BLaER1 (cell line): ENCODE data around the gene TMPRSS5.

Experiments
- H3K27ac ChIP-seq: shearing (Covaris generic); formaldehyde crosslinking; 2 replicates; pipeline ENCODE4 v1.8.1; 2022
- H3K27me3 ChIP-seq: shearing (Covaris generic); formaldehyde crosslinking; 2 replicates; pipeline ENCODE4 v1.8.1; 2022
- H3K36me3 ChIP-seq: shearing (Covaris generic); formaldehyde crosslinking; 2 replicates; pipeline ENCODE4 v1.8.1; 2022
- H3K4me1 ChIP-seq: shearing (Covaris generic); formaldehyde crosslinking; 2 replicates; pipeline ENCODE4 v1.8.1; 2022
- H3K4me2 ChIP-seq: shearing (Covaris generic); formaldehyde crosslinking; 2 replicates; pipeline ENCODE4 v1.8.1; 2022
- H3K4me3 ChIP-seq: shearing (Covaris generic); formaldehyde crosslinking; 2 replicates; pipeline ENCODE4 v1.8.1; 2022
- H3K9ac ChIP-seq: shearing (Covaris generic); formaldehyde crosslinking; 2 replicates; pipeline ENCODE4 v1.8.1; 2022
- H3K9me3 ChIP-seq: shearing (Covaris generic); formaldehyde crosslinking; 2 replicates; pipeline ENCODE4 v1.8.1; 2022
- H4K20me1 ChIP-seq: shearing (Covaris generic); formaldehyde crosslinking; 2 replicates; pipeline ENCODE4 v1.8.1; 2022
- Cebpa-rat ChIP-seq: shearing (Covaris generic); IDR thresholded peaks from 2 replicates; pipeline ENCODE4 v1.8.1; 2022

The TMPRSS5 gene

DNA sequence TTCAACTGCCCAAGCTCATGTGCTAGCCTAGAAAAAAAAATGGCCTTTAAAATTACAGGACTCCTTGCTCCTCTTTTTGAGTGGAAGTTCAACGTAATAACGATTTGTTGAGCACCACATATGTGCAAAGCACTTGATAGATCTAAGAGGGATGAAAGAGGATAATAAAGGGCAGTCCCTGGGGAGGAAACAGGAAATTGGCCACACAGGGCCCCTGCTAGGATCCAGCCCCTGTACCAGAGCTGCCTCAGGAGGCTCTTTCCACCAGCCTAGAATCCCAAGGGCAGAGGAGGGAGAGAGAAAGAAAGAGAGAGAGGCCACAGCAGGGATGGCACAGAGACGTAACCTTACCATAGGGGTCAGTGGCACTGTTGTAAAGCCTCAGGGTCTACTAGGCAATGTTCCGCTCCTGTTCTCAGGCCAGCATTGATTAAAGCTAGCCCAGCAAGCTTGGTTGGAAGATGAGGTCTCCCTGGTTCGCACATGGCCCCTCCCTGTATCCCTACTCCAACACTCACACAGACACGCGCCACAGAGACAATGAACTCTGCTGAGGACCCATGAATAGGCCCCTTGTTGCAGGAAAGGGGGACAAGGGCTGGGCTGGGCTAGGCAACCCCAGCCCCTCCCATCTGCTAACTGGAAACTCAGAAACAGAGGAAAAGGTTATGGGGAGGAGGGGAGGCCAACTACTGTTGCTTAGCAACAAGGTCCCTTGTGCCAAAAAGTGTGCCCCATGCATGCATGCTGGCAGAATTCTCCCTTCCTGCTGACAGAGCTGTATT, at the start of gene TMPRSS5:
TSS of gene TMPRSS5 (minus strand) at position 438 of the 785 bp plus-strand sequence. CDS start at position 354, 84 bp downstream.
- peak within 1 kb of the TSS; percentile 8; the same call in 1 of the 2 replicates for H3K27ac ChIP-seq
- H3K4me3 ChIP-seq = no peak within 1 kb of the TSS
- H3K36me3 ChIP-seq = no peaks in the 10 kb centered on the region
- peaks cover 21% of the 10 kb centered on the region for H3K9me3 ChIP-seq
- TF ChIP-seq Cebpa-rat = no peak
- H3K27me3 ChIP-seq = no peaks in the 10 kb centered on the region
- H3K4me2 ChIP-seq = peak within 1 kb of the TSS; percentile 70
- H3K4me1 ChIP-seq = peaks cover 17% of the 10 kb centered on the region
- no peaks in the 10 kb centered on the region for H4K20me1 ChIP-seq
- no peak within 1 kb of the TSS for H3K9ac ChIP-seq

DNA sequence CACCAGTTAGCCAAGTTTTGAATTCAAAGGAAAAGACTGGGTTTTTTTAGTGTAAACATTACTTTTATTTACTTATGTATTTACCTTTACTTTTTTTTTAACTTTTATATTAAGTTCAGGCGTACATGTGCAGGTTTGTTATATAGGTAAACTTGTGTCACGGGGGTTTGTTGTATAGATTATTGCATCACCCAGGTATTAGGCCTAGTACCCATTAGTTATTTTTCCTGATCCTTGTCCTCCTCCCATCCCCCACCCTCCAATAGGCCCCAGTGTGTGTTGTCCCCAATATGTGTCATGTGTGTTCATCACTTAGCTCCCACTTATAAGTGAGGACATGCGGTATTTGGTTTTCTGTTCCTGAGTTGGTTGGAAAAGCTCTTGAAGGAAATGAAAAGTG, 46.8 kb upstream of the TMPRSS5 start:
- no peaks in the 10 kb centered on the region for H3K27me3 ChIP-seq
- no peak overlapping the region for H3K27ac ChIP-seq
- peaks cover 13% of the 10 kb centered on the region for H3K9me3 ChIP-seq
- peaks cover 5% of the 10 kb centered on the region; the same call in 1 of the 2 replicates for H4K20me1 ChIP-seq
- no peak overlapping the region for H3K4me3 ChIP-seq
- H3K9ac ChIP-seq = no peak overlapping the region
- H3K4me1 ChIP-seq = no peaks in the 10 kb centered on the region
- H3K4me2 ChIP-seq = no peak overlapping the region
- no peak for TF ChIP-seq Cebpa-rat
- peaks cover 66% of the 10 kb centered on the region for H3K36me3 ChIP-seq

DNA sequence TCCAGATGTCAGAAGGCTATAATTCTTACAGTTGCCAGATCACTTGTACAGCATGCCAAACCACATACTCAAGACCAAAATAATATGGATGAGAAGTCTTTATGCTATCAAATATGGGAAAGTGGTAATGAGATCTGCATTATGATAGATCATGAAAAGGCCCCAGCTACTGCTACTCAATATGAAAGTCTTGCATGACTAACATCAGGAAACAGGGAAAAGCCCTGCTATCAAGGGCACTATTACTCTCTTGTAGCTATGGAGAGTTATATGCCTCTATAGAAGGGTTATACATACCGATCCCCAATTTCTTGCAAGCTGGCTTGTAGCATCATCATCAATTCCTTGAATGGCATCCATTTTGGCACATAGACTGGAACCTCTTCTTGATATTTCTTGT, 30.2 kb upstream of the TMPRSS5 start:
- Histone ChIP-seq H3K4me2 (no peak overlapping the region), H3K27ac (no peak overlapping the region), H3K36me3 (peaks cover 96% of the 10 kb centered on the region), H3K4me3 (no peak overlapping the region), H3K27me3 (no peaks in the 10 kb centered on the region), H3K4me1 (no peaks in the 10 kb centered on the region), H4K20me1 (no peaks in the 10 kb centered on the region; the same call in 1 of the 2 replicates), H3K9ac (no peak overlapping the region), H3K9me3 (no peaks in the 10 kb centered on the region)
- no peak for TF ChIP-seq Cebpa-rat

DNA sequence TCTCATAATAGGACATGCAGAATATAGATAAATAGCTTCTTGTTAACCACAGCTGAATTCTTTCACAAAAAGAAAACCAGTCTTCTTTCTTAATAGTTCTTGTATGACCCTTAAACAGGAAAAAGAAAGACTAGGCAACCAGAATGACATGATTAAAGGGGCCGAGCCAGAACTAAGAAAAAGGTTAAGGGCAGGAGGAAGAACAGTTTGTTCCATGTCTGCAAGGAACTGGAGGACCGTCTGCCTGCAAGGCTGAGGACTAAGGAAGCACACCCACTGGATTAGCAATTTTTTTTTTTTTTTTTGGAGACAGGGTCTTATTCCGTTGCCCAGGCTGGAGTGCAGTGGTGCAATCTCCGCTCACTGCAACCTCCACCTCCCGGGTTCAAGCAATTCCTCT, 26.0 kb upstream of the TMPRSS5 start:
- no peaks in the 10 kb centered on the region; the same call in 1 of the 2 replicates for H4K20me1 ChIP-seq
- H3K27me3 ChIP-seq = no peaks in the 10 kb centered on the region
- no peak overlapping the region for H3K4me3 ChIP-seq
- no peaks in the 10 kb centered on the region for H3K9me3 ChIP-seq
- H3K9ac ChIP-seq = no peak overlapping the region
- H3K4me2 ChIP-seq = no peak overlapping the region
- H3K4me1 ChIP-seq = no peaks in the 10 kb centered on the region
- no peak for TF ChIP-seq Cebpa-rat
- peaks cover 56% of the 10 kb centered on the region for H3K36me3 ChIP-seq
- H3K27ac ChIP-seq = no peak overlapping the region

DNA sequence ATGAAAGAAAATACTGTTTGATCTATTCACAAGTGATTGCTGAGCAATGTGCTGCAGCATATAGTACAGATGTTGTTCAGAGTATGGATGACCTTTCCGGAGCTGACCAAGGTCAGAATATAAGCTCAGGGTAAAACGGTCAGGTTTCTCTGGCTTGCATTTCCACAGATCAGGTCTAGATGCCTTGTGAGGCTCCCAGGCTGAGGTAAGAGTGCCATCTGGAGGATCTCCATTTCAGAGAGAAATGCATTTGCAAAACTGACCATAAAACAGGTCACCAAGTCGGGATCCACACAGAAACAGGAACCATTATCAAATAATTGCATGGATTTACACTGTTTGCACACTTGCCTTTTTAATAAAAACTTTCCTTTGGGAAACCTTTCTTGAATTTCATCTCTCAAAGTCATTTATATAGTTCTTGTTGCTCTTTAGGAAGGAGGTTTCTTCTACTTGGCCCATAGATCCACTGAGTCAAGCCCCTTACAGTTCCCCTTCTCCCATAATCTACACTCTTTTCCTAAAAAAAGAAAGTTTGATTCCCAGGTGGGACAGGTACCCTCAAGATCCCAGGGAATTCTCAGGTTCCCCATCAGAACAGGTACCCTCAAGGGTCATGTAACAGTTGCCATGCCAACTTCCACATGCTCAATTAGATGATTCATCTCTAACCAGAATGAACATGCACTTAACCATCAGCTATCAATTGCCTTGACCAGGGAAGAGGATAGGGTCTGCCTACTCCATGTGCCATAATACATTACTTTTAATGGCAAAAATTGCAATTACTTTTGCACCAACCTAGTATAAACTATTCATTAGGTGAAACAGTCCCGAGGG, 25.0 kb upstream of the TMPRSS5 start:
- no peak overlapping the region for H3K4me2 ChIP-seq
- no peak for TF ChIP-seq Cebpa-rat
- H3K9me3 ChIP-seq = no peaks in the 10 kb centered on the region
- no peak overlapping the region for H3K27ac ChIP-seq
- no peak overlapping the region for H3K9ac ChIP-seq
- H3K27me3 ChIP-seq = no peaks in the 10 kb centered on the region
- no peaks in the 10 kb centered on the region; the same call in 1 of the 2 replicates for H4K20me1 ChIP-seq
- peaks cover 46% of the 10 kb centered on the region for H3K36me3 ChIP-seq
- no peaks in the 10 kb centered on the region for H3K4me1 ChIP-seq
- H3K4me3 ChIP-seq = no peak overlapping the region

DNA sequence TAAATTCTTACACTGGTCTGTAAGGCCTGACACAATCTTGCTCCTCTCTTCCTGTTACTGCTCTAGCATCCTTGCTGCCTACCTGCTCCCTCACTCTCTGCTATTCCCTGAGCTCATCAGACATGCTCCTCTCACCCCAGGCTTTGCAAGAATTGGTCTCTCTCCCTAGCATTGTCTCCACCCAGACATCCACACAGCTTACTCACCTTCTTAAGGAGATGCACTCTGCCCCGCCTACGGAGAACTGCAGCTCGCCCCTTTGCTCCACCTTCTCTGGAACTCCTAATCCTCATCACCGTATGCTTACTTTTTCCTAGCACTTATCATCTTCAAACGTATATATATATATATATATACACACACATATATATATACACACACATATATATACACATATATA, 23.3 kb upstream of the TMPRSS5 start:
- H3K9ac ChIP-seq = no peak overlapping the region
- H3K4me3 ChIP-seq = no peak overlapping the region
- no peaks in the 10 kb centered on the region for H3K4me1 ChIP-seq
- no peaks in the 10 kb centered on the region for H3K9me3 ChIP-seq
- H3K27ac ChIP-seq = no peak overlapping the region
- H3K27me3 ChIP-seq = no peaks in the 10 kb centered on the region
- peaks cover 32% of the 10 kb centered on the region for H3K36me3 ChIP-seq
- no peaks in the 10 kb centered on the region for H4K20me1 ChIP-seq
- no peak overlapping the region for H3K4me2 ChIP-seq
- no peak for TF ChIP-seq Cebpa-rat

DNA sequence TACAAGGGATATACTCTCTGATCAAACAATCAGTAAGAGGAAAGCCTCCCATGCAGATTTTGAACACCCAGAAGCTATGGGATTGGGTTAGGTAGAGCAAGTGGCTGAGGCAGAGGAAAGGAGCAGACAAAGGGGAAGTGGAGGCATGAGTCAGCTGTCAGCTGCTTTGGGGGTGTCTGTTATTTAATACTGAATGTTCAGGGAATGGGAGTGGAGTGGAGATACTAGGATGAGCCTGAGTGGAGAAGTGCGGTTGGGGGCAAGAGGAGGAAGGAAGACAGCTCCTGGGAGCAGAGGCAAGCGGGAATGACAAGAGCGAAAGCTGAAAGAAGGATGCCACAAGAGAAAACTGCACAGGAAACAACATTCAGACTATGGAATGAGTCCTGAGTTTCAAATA, 22.7 kb upstream of the TMPRSS5 start:
- Histone ChIP-seq H3K27ac (no peak overlapping the region), H3K9ac (no peak overlapping the region), H4K20me1 (no peaks in the 10 kb centered on the region), H3K4me2 (no peak overlapping the region), H3K36me3 (peaks cover 26% of the 10 kb centered on the region), H3K9me3 (no peaks in the 10 kb centered on the region), H3K27me3 (no peaks in the 10 kb centered on the region), H3K4me3 (no peak overlapping the region), H3K4me1 (no peaks in the 10 kb centered on the region)
- TF ChIP-seq Cebpa-rat = no peak

DNA sequence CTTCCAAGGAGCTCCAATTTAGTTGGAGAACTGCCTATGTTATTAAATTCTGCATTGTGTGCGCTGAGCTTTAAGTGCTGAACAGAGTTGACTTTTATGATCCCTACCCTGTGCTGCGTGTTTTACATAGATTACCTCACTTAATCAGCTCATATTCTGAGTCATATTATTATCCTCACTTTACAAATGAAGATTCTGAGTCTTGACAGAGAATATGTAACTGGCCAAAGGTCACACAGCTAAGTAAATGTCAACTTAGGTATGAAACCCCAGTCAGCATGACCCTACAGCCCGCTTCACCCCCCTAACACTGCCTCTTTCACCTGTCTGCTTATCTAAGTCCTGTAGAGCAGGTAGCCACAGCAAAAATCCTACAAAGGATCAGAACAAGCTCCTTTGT, 19.8 kb upstream of the TMPRSS5 start:
- H3K27ac ChIP-seq = no peak overlapping the region
- H3K4me2 ChIP-seq = no peak overlapping the region
- no peak overlapping the region for H3K9ac ChIP-seq
- H4K20me1 ChIP-seq = no peaks in the 10 kb centered on the region
- H3K4me1 ChIP-seq = no peaks in the 10 kb centered on the region
- H3K36me3 ChIP-seq = no peaks in the 10 kb centered on the region
- no peaks in the 10 kb centered on the region for H3K27me3 ChIP-seq
- TF ChIP-seq Cebpa-rat = no peak
- H3K9me3 ChIP-seq = no peaks in the 10 kb centered on the region
- no peak overlapping the region for H3K4me3 ChIP-seq

DNA sequence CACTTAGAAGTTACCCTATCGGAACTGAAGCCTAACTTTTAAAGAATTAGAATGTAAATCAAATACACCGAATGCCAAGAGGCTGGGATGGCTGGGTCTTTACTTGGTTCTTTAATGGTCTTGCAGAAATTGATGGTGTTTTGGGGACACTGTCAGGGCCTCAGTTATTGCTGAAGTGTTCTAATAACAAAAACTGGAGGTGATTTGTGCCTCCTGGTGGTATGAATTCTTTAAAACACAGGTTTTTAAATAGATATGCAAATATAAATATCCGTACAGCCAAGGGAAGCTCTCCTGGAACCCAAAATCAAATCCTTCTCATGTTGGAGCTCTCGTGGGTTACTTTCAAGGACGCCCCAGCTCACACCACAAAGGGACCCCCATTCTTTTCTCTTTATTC, 19.3 kb upstream of the TMPRSS5 start:
- Histone ChIP-seq H3K36me3 (no peaks in the 10 kb centered on the region), H4K20me1 (no peaks in the 10 kb centered on the region), H3K27ac (no peak overlapping the region), H3K27me3 (no peaks in the 10 kb centered on the region), H3K4me3 (no peak overlapping the region), H3K9ac (no peak overlapping the region), H3K9me3 (0 out of 2 replicates have a peak, but pooled peaks cover 2% of the 10 kb centered on the region), H3K4me1 (no peaks in the 10 kb centered on the region), H3K4me2 (no peak overlapping the region)
- TF ChIP-seq Cebpa-rat = no peak

DNA sequence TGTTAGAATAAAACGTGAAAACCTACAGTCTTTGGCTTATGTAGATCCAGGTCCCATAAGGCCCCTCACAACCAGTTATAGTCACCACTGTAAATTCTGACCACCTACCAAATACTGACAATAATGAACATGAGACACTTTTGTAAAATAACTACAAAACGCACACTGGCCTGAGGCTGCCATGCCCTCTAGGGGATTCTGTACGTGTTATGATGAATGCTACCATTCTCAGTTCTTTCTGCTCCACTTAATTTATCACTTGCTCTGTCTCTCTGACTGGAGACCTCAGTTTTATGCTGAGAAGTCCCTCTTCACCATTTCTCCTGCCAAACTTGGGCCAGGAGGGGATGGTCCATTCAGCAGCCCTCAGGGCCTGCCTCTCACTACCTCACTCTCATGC, 18.7 kb upstream of the TMPRSS5 start:
- no peak overlapping the region for H3K9ac ChIP-seq
- no peak overlapping the region for H3K4me2 ChIP-seq
- no peak for TF ChIP-seq Cebpa-rat
- no peak overlapping the region for H3K4me3 ChIP-seq
- no peak overlapping the region for H3K27ac ChIP-seq
- H4K20me1 ChIP-seq = no peaks in the 10 kb centered on the region
- 0 out of 2 replicates have a peak, but pooled peaks cover 6% of the 10 kb centered on the region for H3K9me3 ChIP-seq
- H3K4me1 ChIP-seq = no peaks in the 10 kb centered on the region
- H3K36me3 ChIP-seq = no peaks in the 10 kb centered on the region
- no peaks in the 10 kb centered on the region for H3K27me3 ChIP-seq
